ENCODE results near the gene SPINK1.

The SPINK1 gene

GRCh38 chr5:147849226-147849625, 17.8 kb upstream of the SPINK1 start:
- TF ChIP-seq CTCF (IDR thresholded peaks at IDR 0.05; ENCODE audit: low read depth, low read length, poor library complexity, severe bottlenecking) (no peak), EZH2phosphoT487 (IDR thresholded peaks at IDR 0.05; ENCODE audit: borderline replicate concordance, low read length) (no peak)
- H4K20me1 ChIP-seq (ENCODE audit: control insufficient read depth, insufficient read depth, low read depth, low read length): no peaks in the 10 kb centered on the region; the same call in 1 of the 2 replicates
- no peaks in the 10 kb centered on the region for H3K9me3 ChIP-seq (ENCODE audit: control insufficient read depth, insufficient read depth, low read length)
- H3K27me3 ChIP-seq (ENCODE audit: control insufficient read depth, low read length): peaks cover 19% of the 10 kb centered on the region
- no peaks in the 10 kb centered on the region for H3K36me3 ChIP-seq (ENCODE audit: control insufficient read depth, low read length)
- no peaks in the 10 kb centered on the region for H3F3A ChIP-seq (ENCODE audit: control insufficient read depth, insufficient read depth)
- H3K79me2 ChIP-seq (ENCODE audit: control insufficient read depth, low read length): no peaks in the 10 kb centered on the region
- H3K4me2 ChIP-seq (ENCODE audit: low read length): no peak overlapping the region
- no peaks in the 10 kb centered on the region for H3K4me1 ChIP-seq (ENCODE audit: control insufficient read depth, low read length)
- H3K4me3 ChIP-seq (ENCODE audit: low read length): no peak overlapping the region
- no peaks in the 10 kb centered on the region for H3K9me2 ChIP-seq (replicated peaks; ENCODE audit: control insufficient read depth, low read length)
- no peak overlapping the region for H3K27ac ChIP-seq (ENCODE audit: low read depth, low read length)

- no peak for TF ChIP-seq CTCF (IDR thresholded peaks at IDR 0.05; ENCODE audit: low read depth, low read length, poor library complexity, severe bottlenecking)
- no peak for TF ChIP-seq EZH2phosphoT487 (IDR thresholded peaks at IDR 0.05; ENCODE audit: borderline replicate concordance, low read length)
- Histone ChIP-seq H3K79me2 (ENCODE audit: control insufficient read depth, low read length) (no peaks in the 10 kb centered on the region), H3K27ac (ENCODE audit: low read depth, low read length) (no peak overlapping the region), H3K4me1 (ENCODE audit: control insufficient read depth, low read length) (no peaks in the 10 kb centered on the region), H3K9me2 (replicated peaks; ENCODE audit: control insufficient read depth, low read length) (no peaks in the 10 kb centered on the region), H3K4me3 (ENCODE audit: low read length) (no peak overlapping the region), H3K9me3 (ENCODE audit: control insufficient read depth, insufficient read depth, low read length) (no peaks in the 10 kb centered on the region), H3K4me2 (ENCODE audit: low read length) (no peak overlapping the region), H4K20me1 (ENCODE audit: control insufficient read depth, insufficient read depth, low read depth, low read length) (no peaks in the 10 kb centered on the region), H3K27me3 (ENCODE audit: control insufficient read depth, low read length) (peaks cover 31% of the 10 kb centered on the region), H3K36me3 (ENCODE audit: control insufficient read depth, low read length) (no peaks in the 10 kb centered on the region), H3F3A (ENCODE audit: control insufficient read depth, insufficient read depth) (no peaks in the 10 kb centered on the region)
Observed at GRCh38 chr5:147845618-147846017, 14.1 kb upstream of the SPINK1 start.

GRCh38 chr5:147844846-147845245, 13.4 kb upstream of the SPINK1 start:
- Histone ChIP-seq H3K36me3 (ENCODE audit: control insufficient read depth, low read length) (no peaks in the 10 kb centered on the region), H3K4me3 (ENCODE audit: low read length) (no peak overlapping the region), H3K4me2 (ENCODE audit: low read length) (no peak overlapping the region), H3K27me3 (ENCODE audit: control insufficient read depth, low read length) (peaks cover 31% of the 10 kb centered on the region), H3K9me2 (replicated peaks; ENCODE audit: control insufficient read depth, low read length) (no peaks in the 10 kb centered on the region), H4K20me1 (ENCODE audit: control insufficient read depth, insufficient read depth, low read depth, low read length) (no peaks in the 10 kb centered on the region), H3K9me3 (ENCODE audit: control insufficient read depth, insufficient read depth, low read length) (no peaks in the 10 kb centered on the region), H3K4me1 (ENCODE audit: control insufficient read depth, low read length) (no peaks in the 10 kb centered on the region), H3K79me2 (ENCODE audit: control insufficient read depth, low read length) (no peaks in the 10 kb centered on the region), H3K27ac (ENCODE audit: low read depth, low read length) (no peak overlapping the region), H3F3A (ENCODE audit: control insufficient read depth, insufficient read depth) (no peaks in the 10 kb centered on the region)
- TF ChIP-seq CTCF (IDR thresholded peaks at IDR 0.05; ENCODE audit: low read depth, low read length, poor library complexity, severe bottlenecking): no peak
- no peak for TF ChIP-seq EZH2phosphoT487 (IDR thresholded peaks at IDR 0.05; ENCODE audit: borderline replicate concordance, low read length)

- no peaks in the 10 kb centered on the region for H3K36me3 ChIP-seq (ENCODE audit: control insufficient read depth, low read length)
- H3K9me2 ChIP-seq (replicated peaks; ENCODE audit: control insufficient read depth, low read length): no peaks in the 10 kb centered on the region
- peaks cover 29% of the 10 kb centered on the region for H3K27me3 ChIP-seq (ENCODE audit: control insufficient read depth, low read length)
- H3K4me1 ChIP-seq (ENCODE audit: control insufficient read depth, low read length): no peaks in the 10 kb centered on the region
- no peaks in the 10 kb centered on the region for H4K20me1 ChIP-seq (ENCODE audit: control insufficient read depth, insufficient read depth, low read depth, low read length)
- no peaks in the 10 kb centered on the region for H3F3A ChIP-seq (ENCODE audit: control insufficient read depth, insufficient read depth)
- H3K4me2 ChIP-seq (ENCODE audit: low read length): no peak overlapping the region
- TF ChIP-seq EZH2phosphoT487 (IDR thresholded peaks at IDR 0.05; ENCODE audit: borderline replicate concordance, low read length) (no peak), CTCF (IDR thresholded peaks at IDR 0.05; ENCODE audit: low read depth, low read length, poor library complexity, severe bottlenecking) (no peak)
- H3K9me3 ChIP-seq (ENCODE audit: control insufficient read depth, insufficient read depth, low read length): no peaks in the 10 kb centered on the region
- no peak overlapping the region for H3K4me3 ChIP-seq (ENCODE audit: low read length)
- H3K27ac ChIP-seq (ENCODE audit: low read depth, low read length): no peak overlapping the region
- no peaks in the 10 kb centered on the region for H3K79me2 ChIP-seq (ENCODE audit: control insufficient read depth, low read length)
Observed at GRCh38 chr5:147842869-147843268, 11.4 kb upstream of the SPINK1 start.
